ENCODE data around the gene CLDN25.

DNA sequence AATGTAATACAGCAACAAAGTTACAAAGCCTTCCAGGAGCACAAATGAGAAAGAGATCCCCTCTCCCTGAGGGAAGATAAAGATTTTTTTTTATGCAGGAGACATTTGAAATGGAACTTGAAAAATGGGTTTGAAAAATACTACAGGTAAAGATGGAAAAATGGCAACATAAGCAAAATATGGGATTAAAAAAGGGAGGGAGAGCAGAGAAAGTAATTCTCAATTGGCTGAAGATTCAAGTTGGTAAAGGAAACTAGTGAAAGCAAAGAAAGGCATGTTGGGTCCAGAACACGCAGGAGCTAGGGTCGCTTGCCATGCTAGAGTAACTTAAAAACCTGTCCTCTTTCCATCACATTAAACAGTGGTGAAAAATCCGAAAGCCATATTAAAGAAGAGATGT, 7.6 kb upstream of the CLDN25 start:
- TF ChIP-seq, protein P1, sequence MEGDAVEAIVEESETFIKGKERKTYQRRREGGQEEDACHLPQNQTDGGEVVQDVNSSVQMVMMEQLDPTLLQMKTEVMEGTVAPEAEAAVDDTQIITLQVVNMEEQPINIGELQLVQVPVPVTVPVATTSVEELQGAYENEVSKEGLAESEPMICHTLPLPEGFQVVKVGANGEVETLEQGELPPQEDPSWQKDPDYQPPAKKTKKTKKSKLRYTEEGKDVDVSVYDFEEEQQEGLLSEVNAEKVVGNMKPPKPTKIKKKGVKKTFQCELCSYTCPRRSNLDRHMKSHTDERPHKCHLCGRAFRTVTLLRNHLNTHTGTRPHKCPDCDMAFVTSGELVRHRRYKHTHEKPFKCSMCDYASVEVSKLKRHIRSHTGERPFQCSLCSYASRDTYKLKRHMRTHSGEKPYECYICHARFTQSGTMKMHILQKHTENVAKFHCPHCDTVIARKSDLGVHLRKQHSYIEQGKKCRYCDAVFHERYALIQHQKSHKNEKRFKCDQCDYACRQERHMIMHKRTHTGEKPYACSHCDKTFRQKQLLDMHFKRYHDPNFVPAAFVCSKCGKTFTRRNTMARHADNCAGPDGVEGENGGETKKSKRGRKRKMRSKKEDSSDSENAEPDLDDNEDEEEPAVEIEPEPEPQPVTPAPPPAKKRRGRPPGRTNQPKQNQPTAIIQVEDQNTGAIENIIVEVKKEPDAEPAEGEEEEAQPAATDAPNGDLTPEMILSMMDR (IDR thresholded peaks at IDR 0.05; ENCODE audit: insufficient read depth, low read length), result no peak
- no peak for TF ChIP-seq POLR2AphosphoS5 (IDR thresholded peaks at IDR 0.05; ENCODE audit: low read depth)
- no peak for TF ChIP-seq REST (IDR thresholded peaks at IDR 0.05; ENCODE audit: insufficient replicate concordance, low read depth)

Data from HL-60 (cell line).